HepG2 (cell line): Measurements from ENCODE around the gene NINJ2. TPM values are rescaled to one million over a fixed set of nuclear protein-coding genes. Genes with fewer than 3 reads are reported as not detected.

Experiments used
- ATAC-seq: fragments of 200-7000 bp; cut with Tn5 transposase; 3 replicates; pipeline ENCODE4 v1.9.1; 2020; ENCODE audit warnings: mild to moderate bottlenecking, moderate library complexity
- BruUV-seq: library from RNA; stranded (reverse); fragments of 400-500 nt; replicated peaks from 2 replicates; lab custom pipeline; 2021; lab: Mats Ljungman, UMichigan
- CTCF ChIA-PET: fragments of 300-600 bp; formaldehyde crosslinking; extraction: SDS; loops from one replicate; lab custom pipeline; 2021; ENCODE audit warnings: low total read pairs, inconsistent platforms, low intra/inter-chr PET ratio; lab: Yijun Ruan, JAX
- POLR2A ChIA-PET: fragments of 350-600 bp; sonication (Branson Sonifier 250); formaldehyde crosslinking; loops from one replicate; lab custom pipeline; 2020; ENCODE audit warnings: antibody characterized with exemption, inconsistent platforms; lab: Yijun Ruan, JAX
- DNase-seq: peaks from one replicate; pipeline ENCODE4 v3.0.0-alpha.2; 2015; ENCODE audit warnings: low spot score
- FAIRE-seq: peaks from 3 replicates; lab custom pipeline; 2011; peaks lifted over from hg19 to GRCh38; lab: Jason Lieb, UNC
- H2AFZ ChIP-seq: one replicate; pipeline ENCODE4 v1.6.1; 2011; ENCODE audit warnings: low read length, inconsistent platforms
- H3K27ac ChIP-seq: fragments of 300-600 bp; 3 replicates; pipeline ENCODE4 v1.8.0; 2011; ENCODE audit warnings: mixed run types, mild to moderate bottlenecking, mixed read lengths, low read length, inconsistent platforms; ENCODE audit not compliant: insufficient read depth; ENCODE audit errors: extremely low read length
- H3K27me3 ChIP-seq, 2 experiments: fragments of 200-600 bp in 1 of 2; 2 replicates in 1 of 2; 3 replicates in 1 of 2; pipeline versions ENCODE4 v1.6.0 to v1.8.0; 2011; ENCODE audit warnings: low read length in 2 of 2, mild to moderate bottlenecking in 2 of 2, moderate library complexity in 2 of 2, inconsistent platforms in 1 of 2; ENCODE audit not compliant: insufficient read depth in 2 of 2, control insufficient read depth in 1 of 2
- H3K36me3 ChIP-seq, 2 experiments: fragments of 200-600 bp in 1 of 2; replicated peaks in 1 of 2; 2 replicates in 1 of 2; 3 replicates in 1 of 2; pipeline versions ENCODE4 v1.5.1 to v1.8.0; 2011; ENCODE audit warnings: low read length in 2 of 2, inconsistent platforms in 1 of 2; ENCODE audit not compliant: insufficient read depth in 2 of 2, control insufficient read depth in 1 of 2
- H3K4me1 ChIP-seq: 2 replicates; pipeline ENCODE4 v1.5.1; 2012; ENCODE audit warnings: low read length, inconsistent platforms; ENCODE audit not compliant: insufficient read depth
- H3K4me2 ChIP-seq: 2 replicates; pipeline ENCODE4 v1.6.0; 2011; ENCODE audit warnings: low read depth, low read length, inconsistent platforms
- H3K4me3 ChIP-seq, 3 experiments: fragments of 200-600 bp in 1 of 3; sonication (generic), shearing (Covaris generic) in 1 of 3; replicated peaks in 1 of 3; 2 replicates each; pipeline ENCODE4 v1.5.1; 2011 to 2016; ENCODE audit warnings: low read length in 3 of 3, inconsistent platforms in 2 of 3, low read depth in 2 of 3, mild to moderate bottlenecking in 2 of 3, control low read depth in 1 of 3, mixed read lengths in 1 of 3; ENCODE audit not compliant: insufficient read depth in 1 of 3
- H3K79me2 ChIP-seq: one replicate; pipeline ENCODE4 v1.6.1; 2011; ENCODE audit warnings: low read length, inconsistent platforms; ENCODE audit not compliant: insufficient read depth
- H3K9ac ChIP-seq: 2 replicates; pipeline ENCODE4 v1.6.0; 2011; ENCODE audit warnings: mild to moderate bottlenecking, low read depth, low read length, inconsistent platforms; ENCODE audit not compliant: insufficient read depth
- H3K9me3 ChIP-seq: 2 replicates; pipeline ENCODE4 v1.5.1; 2012; ENCODE audit warnings: mild to moderate bottlenecking, low read length
- H4K20me1 ChIP-seq: 2 replicates; pipeline ENCODE4 v1.6.0; 2011; ENCODE audit warnings: inconsistent platforms, mild to moderate bottlenecking, low read length, moderate library complexity; ENCODE audit not compliant: insufficient read depth
- AHDC1 ChIP-seq: sonication (generic); formaldehyde crosslinking; IDR thresholded peaks from 2 replicates; pipeline ENCODE4 v1.5.1; 2020; ENCODE audit warnings: mild to moderate bottlenecking, missing genetic modification reagents, borderline replicate concordance
- CHD2 ChIP-seq: IDR thresholded peaks from 2 replicates; pipeline ENCODE4 v1.6.1; 2011; ENCODE audit warnings: low read depth, low read length, improper control_type of control experiment
- RBM22 ChIP-seq: fragments of 200-400 bp; formaldehyde crosslinking; optimal IDR thresholded peaks from 2 replicates; pipeline ENCODE3; 2017; ENCODE audit warnings: mild to moderate bottlenecking, low read length, moderate library complexity
- RBM39 ChIP-seq: fragments of 200-400 bp; formaldehyde crosslinking; IDR thresholded peaks from one replicate; pipeline ENCODE4 v1.6.1; 2018; ENCODE audit warnings: antibody characterized with exemption, mild to moderate bottlenecking, low read depth, low read length; ENCODE audit not compliant: poor library complexity, severe bottlenecking
- RFXANK ChIP-seq: IDR thresholded peaks from 2 replicates; pipeline ENCODE4 v1.6.1; 2016
- RORA ChIP-seq: sonication (generic); formaldehyde crosslinking; IDR thresholded peaks from 2 replicates; pipeline ENCODE4 v1.5.0; 2020; ENCODE audit warnings: mild to moderate bottlenecking, missing genetic modification reagents, moderate library complexity
- SP2 ChIP-seq: sonication (generic); formaldehyde crosslinking; IDR thresholded peaks from 2 replicates; pipeline ENCODE4 v1.5.1; 2020; ENCODE audit warnings: mild to moderate bottlenecking, missing genetic modification reagents
- ZNF235 ChIP-seq: sonication (generic); formaldehyde crosslinking; IDR thresholded peaks from 2 replicates; pipeline ENCODE4 v1.8.1; 2023; ENCODE audit warnings: mild to moderate bottlenecking, missing genetic modification reagents, borderline replicate concordance
- ZNF343 ChIP-seq: sonication (generic); formaldehyde crosslinking; IDR thresholded peaks from 2 replicates; pipeline ENCODE4 v1.4.0; 2020; ENCODE audit warnings: mild to moderate bottlenecking, missing genetic modification reagents
- ZNF543 ChIP-seq: sonication (generic); formaldehyde crosslinking; IDR thresholded peaks from 2 replicates; pipeline ENCODE4 v1.4.0; 2020; ENCODE audit warnings: mild to moderate bottlenecking, missing genetic modification reagents
- ZNF7 ChIP-seq: IDR thresholded peaks from 2 replicates; pipeline ENCODE4 v1.6.1; 2016; ENCODE audit warnings: missing biosample characterization, missing genetic modification reagents
- WGBS: methylation state at CpG from one replicate; pipeline ENCODE4 v1.1.6; 2017; ENCODE audit warnings: low lambda C conversion rate; 5-methylcytosine and 5-hydroxymethylcytosine counted together
- in situ Hi-C: cut with HindIII; loops from 2 replicates; pipeline ENCODE4 v1.10.0; 2017; ENCODE audit warnings: low pct_unique_long_range_greater_than_20kb; ENCODE audit not compliant: extremely low pct_ligation_motif_present
- intact Hi-C: fragments of 100-400 bp; cut with micrococcal nuclease; formaldehyde crosslinking; loops from one replicate; pipeline ENCODE4 v1.10.0; 2022; ENCODE audit not compliant: unreplicated experiment
- polyA plus RNA-seq, 8 experiments: library from polyadenylated mRNA; depleted of rRNA in 3 of 8; stranded (reverse) in 7 of 8; unstranded in 1 of 8; fragments of >200 nt; fragmentation: Illumina TruSeq in 4 of 8; extraction: Trizol in 4 of 8; gene quantifications; 2 replicates each; pipeline versions ENCODE4 v1.2.1 to v1.2.3, GENCODE V29; 2011 to 2016; ENCODE audit warnings: low read depth in 4 of 8, missing spikeins in 1 of 8, mixed read lengths in 1 of 8; ENCODE audit not compliant: insufficient read depth in 1 of 8
- total RNA-seq, 5 experiments: library from RNA; depleted of rRNA; stranded (reverse); fragments of >200 nt; fragmentation: Illumina TruSeq; extraction: Trizol; gene quantifications; 2 replicates each; pipeline ENCODE4 v1.2.3, GENCODE V29; 2016; ENCODE audit warnings: low read depth in 1 of 5
- TF ChIP-seq, protein P1 (sequence below): sonication (generic); formaldehyde crosslinking; conservative IDR thresholded peaks from 2 replicates; pipeline ENCODE4 v1.4.0; 2020; ENCODE audit warnings: missing genetic modification reagents
- TF ChIP-seq, protein P2 (sequence below): sonication (generic); formaldehyde crosslinking; conservative IDR thresholded peaks from 2 replicates; pipeline ENCODE4 v1.4.0; 2020; ENCODE audit warnings: missing genetic modification reagents
- TF ChIP-seq, protein P3 (sequence below): sonication (generic); formaldehyde crosslinking; IDR thresholded peaks from 2 replicates; pipeline ENCODE4 v1.4.0; 2020; ENCODE audit warnings: mild to moderate bottlenecking, missing genetic modification reagents

Gene NINJ2
- total and polyA plus RNA-seq, 2 of the 13 experiments (the other 11 are each of a cell fraction or from before 2014, with no cell fraction given): 0.62 to 3.8 TPM

- no peaks in the 10 kb centered on the region for H3K27me3 ChIP-seq
- no peaks in the 10 kb centered on the region for H4K20me1 ChIP-seq
- FAIRE-seq: no peak
- intact Hi-C loops (no loop called here), in situ Hi-C loops (loop anchor here (5.0 kb wide), 1 partner anchor 87 kb away; the partner anchor contains the start of gene B4GALNT3)
- ATAC-seq: no peak
- no peaks in the 10 kb centered on the region for H3K4me1 ChIP-seq
- POLR2A ChIA-PET: no interaction called here
- no peak overlapping the region for H3K4me3 ChIP-seq
- 77% methylated on average over 6 of the region's 8 CpGs for WGBS
- no peaks in the 10 kb centered on the region for H3K79me2 ChIP-seq
- BruUV-seq: no TSS peak
- no peak overlapping the region for H3K9ac ChIP-seq
- CTCF ChIA-PET: interaction anchor here (0.8 kb wide), 1 partner anchor 90 kb away, joined by 3 read pairs; no protein-coding TSS in a partner anchor
- H3K27ac ChIP-seq: no peak overlapping the region
- H3K36me3 ChIP-seq: no peaks in the 10 kb centered on the region
- DNase-seq: no peak
- H3K4me2 ChIP-seq: no peak overlapping the region
- no peak overlapping the region for H2AFZ ChIP-seq
- no peaks in the 10 kb centered on the region for H3K9me3 ChIP-seq
- TF ChIP-seq ZNF7 (CRISPR knock-in tag) (no peak), RBM22 (no peak), AHDC1 (CRISPR knock-in tag) (no peak), CHD2 (no peak), RORA (CRISPR knock-in tag) (no peak), ZNF543 (no peak), SP2 (CRISPR knock-in tag) (no peak), ZNF343 (CRISPR knock-in tag) (no peak), RFXANK (CRISPR knock-in tag) (no peak), RBM39 (no peak), ZNF235 (CRISPR knock-in tag) (no peak)
- TF ChIP-seq, protein P1, sequence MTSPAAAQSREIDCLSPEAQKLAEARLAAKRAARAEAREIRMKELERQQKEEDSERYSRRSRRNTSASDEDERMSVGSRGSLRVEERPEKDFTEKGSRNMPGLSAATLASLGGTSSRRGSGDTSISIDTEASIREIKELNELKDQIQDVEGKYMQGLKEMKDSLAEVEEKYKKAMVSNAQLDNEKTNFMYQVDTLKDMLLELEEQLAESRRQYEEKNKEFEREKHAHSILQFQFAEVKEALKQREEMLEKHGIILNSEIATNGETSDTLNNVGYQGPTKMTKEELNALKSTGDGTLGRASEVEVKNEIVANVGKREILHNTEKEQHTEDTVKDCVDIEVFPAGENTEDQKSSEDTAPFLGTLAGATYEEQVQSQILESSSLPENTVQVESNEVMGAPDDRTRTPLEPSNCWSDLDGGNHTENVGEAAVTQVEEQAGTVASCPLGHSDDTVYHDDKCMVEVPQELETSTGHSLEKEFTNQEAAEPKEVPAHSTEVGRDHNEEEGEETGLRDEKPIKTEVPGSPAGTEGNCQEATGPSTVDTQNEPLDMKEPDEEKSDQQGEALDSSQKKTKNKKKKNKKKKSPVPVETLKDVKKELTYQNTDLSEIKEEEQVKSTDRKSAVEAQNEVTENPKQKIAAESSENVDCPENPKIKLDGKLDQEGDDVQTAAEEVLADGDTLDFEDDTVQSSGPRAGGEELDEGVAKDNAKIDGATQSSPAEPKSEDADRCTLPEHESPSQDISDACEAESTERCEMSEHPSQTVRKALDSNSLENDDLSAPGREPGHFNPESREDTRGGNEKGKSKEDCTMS (CRISPR knock-in tag): no peak
- TF ChIP-seq, protein P2, sequence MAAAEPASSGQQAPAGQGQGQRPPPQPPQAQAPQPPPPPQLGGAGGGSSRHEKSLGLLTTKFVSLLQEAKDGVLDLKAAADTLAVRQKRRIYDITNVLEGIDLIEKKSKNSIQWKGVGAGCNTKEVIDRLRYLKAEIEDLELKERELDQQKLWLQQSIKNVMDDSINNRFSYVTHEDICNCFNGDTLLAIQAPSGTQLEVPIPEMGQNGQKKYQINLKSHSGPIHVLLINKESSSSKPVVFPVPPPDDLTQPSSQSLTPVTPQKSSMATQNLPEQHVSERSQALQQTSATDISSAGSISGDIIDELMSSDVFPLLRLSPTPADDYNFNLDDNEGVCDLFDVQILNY (CRISPR knock-in tag): no peak
- TF ChIP-seq, protein P3, sequence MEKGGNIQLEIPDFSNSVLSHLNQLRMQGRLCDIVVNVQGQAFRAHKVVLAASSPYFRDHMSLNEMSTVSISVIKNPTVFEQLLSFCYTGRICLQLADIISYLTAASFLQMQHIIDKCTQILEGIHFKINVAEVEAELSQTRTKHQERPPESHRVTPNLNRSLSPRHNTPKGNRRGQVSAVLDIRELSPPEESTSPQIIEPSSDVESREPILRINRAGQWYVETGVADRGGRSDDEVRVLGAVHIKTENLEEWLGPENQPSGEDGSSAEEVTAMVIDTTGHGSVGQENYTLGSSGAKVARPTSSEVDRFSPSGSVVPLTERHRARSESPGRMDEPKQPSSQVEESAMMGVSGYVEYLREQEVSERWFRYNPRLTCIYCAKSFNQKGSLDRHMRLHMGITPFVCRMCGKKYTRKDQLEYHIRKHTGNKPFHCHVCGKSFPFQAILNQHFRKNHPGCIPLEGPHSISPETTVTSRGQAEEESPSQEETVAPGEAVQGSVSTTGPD (CRISPR knock-in tag): no peak
Observed at GRCh38 chr12:544142-544541, 119.1 kb downstream of the NINJ2 start.
